B cell (primary cell): ENCODE data around the gene NAPSA. TPM values are rescaled to one million over a fixed set of nuclear protein-coding genes. Genes with fewer than 3 reads are reported as not detected.
A peak's percentile ranks its signal among the peaks of the same experiment; 100 is the strongest.

Experiments
- ATAC-seq: fragments of 200-7000 bp; cut with Tn5 transposase; one replicate; pipeline ENCODE4 v1.10.0; 2021; ENCODE audit warnings: low read depth, mild to moderate bottlenecking, moderate number of reproducible peaks, moderate library complexity
- CTCF ChIA-PET: fragments of 350-600 bp; sonication (Branson Sonifier 250); formaldehyde crosslinking; loops from one replicate; lab custom pipeline; 2021; ENCODE audit warnings: antibody characterized with exemption, inconsistent platforms; lab: Charles Lee
- POLR2A ChIA-PET: fragments of 350-600 bp; sonication (Branson Sonifier 250); formaldehyde crosslinking; loops from one replicate; lab custom pipeline; 2021; ENCODE audit warnings: antibody characterized with exemption; lab: Charles Lee
- DNase-seq: peaks from one replicate; pipeline ENCODE4 v3.0.0; 2013
- H2AFZ ChIP-seq: 2 replicates; pipeline ENCODE4 v1.6.1; 2012; ENCODE audit warnings: mild to moderate bottlenecking, low read depth, low read length; ENCODE audit not compliant: insufficient read depth, poor library complexity, severe bottlenecking
- H3K27ac ChIP-seq, 2 donors: 1 replicate in 1 of 2; 2 replicates in 1 of 2; pipeline ENCODE4 v1.5.1; 2012 to 2013; ENCODE audit warnings: low read length in 2 of 2, mild to moderate bottlenecking in 2 of 2, moderate library complexity in 1 of 2
- H3K27me3 ChIP-seq, 4 experiments: fragments of 200-600 bp in 1 of 4; sonication (generic) in 1 of 4; replicated peaks in 1 of 4; 1 replicate in 2 of 4; 2 replicates in 2 of 4; pipeline versions ENCODE4 v1.6.1 to v1.7.0; 2013 to 2016; ENCODE audit warnings: low read length in 3 of 4, mild to moderate bottlenecking in 2 of 4, mixed read lengths in 1 of 4, moderate library complexity in 1 of 4; ENCODE audit not compliant: insufficient read depth in 4 of 4, control insufficient read depth in 3 of 4; ENCODE audit errors: control extremely low read depth in 1 of 4
- H3K36me3 ChIP-seq, 2 experiments: replicated peaks in 1 of 2; 1 replicate in 1 of 2; 2 replicates in 1 of 2; pipeline versions ENCODE4 v1.6.1 to v1.7.1; 2013; ENCODE audit warnings: low read length in 1 of 2; ENCODE audit not compliant: insufficient read depth in 2 of 2, control insufficient read depth in 1 of 2; ENCODE audit errors: control extremely low read depth in 1 of 2, extremely low read depth in 1 of 2
- H3K4me1 ChIP-seq, 2 donors: fragments of 200-600 bp in 1 of 2; sonication (generic) in 1 of 2; 1 replicate in 1 of 2; 2 replicates in 1 of 2; pipeline versions ENCODE4 v1.5.1 to v1.6.1; 2013 to 2017; ENCODE audit warnings: low read length in 2 of 2; ENCODE audit not compliant: control insufficient read depth in 2 of 2, insufficient read depth in 2 of 2
- H3K4me2 ChIP-seq: replicated peaks from 2 replicates; pipeline ENCODE3; 2012; ENCODE audit warnings: mild to moderate bottlenecking, low read depth, low read length; ENCODE audit not compliant: poor library complexity, severe bottlenecking
- H3K4me3 ChIP-seq, 5 experiments: fragments of 200-600 bp in 1 of 5; sonication (generic) in 1 of 5; 1 replicate in 3 of 5; 2 replicates in 2 of 5; pipeline versions ENCODE4 v1.5.1 to v1.7.0; 2011 to 2016; ENCODE audit warnings: low read length in 4 of 5, mild to moderate bottlenecking in 4 of 5, low read depth in 2 of 5, control low read depth in 1 of 5, moderate library complexity in 1 of 5; ENCODE audit not compliant: insufficient read depth in 1 of 5; ENCODE audit errors: control extremely low read depth in 1 of 5, extremely low read depth in 1 of 5
- H3K79me2 ChIP-seq: fragments of 200-600 bp; sonication (generic); one replicate; pipeline ENCODE4 v1.6.0; 2016; ENCODE audit warnings: low read length; ENCODE audit not compliant: control insufficient read depth, insufficient read depth
- H3K9ac ChIP-seq: fragments of 200-600 bp; sonication (generic); 2 replicates; pipeline ENCODE4 v1.6.1; 2017; ENCODE audit warnings: mild to moderate bottlenecking, low read length, moderate library complexity
- H3K9me3 ChIP-seq, 3 donors: one replicate each; pipeline versions ENCODE4 v1.6.1 to v1.7.1; 2013; ENCODE audit warnings: low read length in 2 of 3; ENCODE audit not compliant: control insufficient read depth in 2 of 3, insufficient read depth in 1 of 3; ENCODE audit errors: control extremely low read depth in 1 of 3
- H4K20me1 ChIP-seq: 2 replicates; pipeline ENCODE4 v1.6.0; 2012; ENCODE audit warnings: mild to moderate bottlenecking, low read length; ENCODE audit not compliant: insufficient read depth, control insufficient read depth, poor library complexity, severe bottlenecking
- H3K27ac Mint-ChIP-seq: one replicate; pipeline ENCODE4 v1.8.0; 2021; ENCODE audit warnings: mixed read lengths
- H3K27me3 Mint-ChIP-seq: one replicate; pipeline ENCODE4 v1.8.0; 2021; ENCODE audit warnings: mixed read lengths
- H3K4me1 Mint-ChIP-seq: one replicate; pipeline ENCODE4 v1.8.0; 2021; ENCODE audit warnings: mixed read lengths
- H3K4me3 Mint-ChIP-seq: one replicate; pipeline ENCODE4 v1.8.0; 2021; ENCODE audit warnings: mixed read lengths
- H3K9me3 Mint-ChIP-seq: one replicate; pipeline ENCODE4 v1.8.0; 2022; ENCODE audit warnings: mixed read lengths; ENCODE audit not compliant: insufficient read depth
- EZH2 ChIP-seq: IDR thresholded peaks from 2 replicates; pipeline ENCODE4 v1.6.1; 2012; ENCODE audit warnings: borderline replicate concordance, low read depth, mild to moderate bottlenecking, moderate library complexity, low read length; ENCODE audit not compliant: insufficient read depth, poor library complexity, severe bottlenecking
- WGBS: methylation state at CpG from one replicate; pipeline ENCODE4 v1.1.5; 2013; ENCODE audit warnings: missing lambda C conversion rate; ENCODE audit not compliant: insufficient coverage; 5-methylcytosine and 5-hydroxymethylcytosine counted together
- intact Hi-C: fragments of 100-400 bp; cut with micrococcal nuclease; formaldehyde crosslinking; loops from one replicate; pipeline ENCODE4 v1.10.0; 2022
- polyA plus RNA-seq: library from polyadenylated mRNA; depleted of rRNA; stranded (reverse); fragments of >200 nt; gene quantifications from 2 replicates; pipeline ENCODE4 v1.2.3, GENCODE V29; 2012
- total RNA-seq, 2 donors: library from RNA; stranded (reverse); fragments of 120-200 nt in 1 of 2; gene quantifications; 1 replicate in 1 of 2; 2 replicates in 1 of 2; pipeline versions ENCODE4 v1.2.3 to v1.2.4, GENCODE V29; 2013 to 2022
- TF ChIP-seq, protein P1 (sequence below): fragments of 200-600 bp; IDR thresholded peaks from one replicate; pipeline ENCODE4 v1.8.0; 2022; ENCODE audit warnings: antibody characterized with exemption, mild to moderate bottlenecking

The NAPSA gene
- total and polyA plus RNA-seq, 2 donors (not counting 1 experiment from before 2014, with no cell fraction given) = 4.0 to 4.7 TPM

DNA sequence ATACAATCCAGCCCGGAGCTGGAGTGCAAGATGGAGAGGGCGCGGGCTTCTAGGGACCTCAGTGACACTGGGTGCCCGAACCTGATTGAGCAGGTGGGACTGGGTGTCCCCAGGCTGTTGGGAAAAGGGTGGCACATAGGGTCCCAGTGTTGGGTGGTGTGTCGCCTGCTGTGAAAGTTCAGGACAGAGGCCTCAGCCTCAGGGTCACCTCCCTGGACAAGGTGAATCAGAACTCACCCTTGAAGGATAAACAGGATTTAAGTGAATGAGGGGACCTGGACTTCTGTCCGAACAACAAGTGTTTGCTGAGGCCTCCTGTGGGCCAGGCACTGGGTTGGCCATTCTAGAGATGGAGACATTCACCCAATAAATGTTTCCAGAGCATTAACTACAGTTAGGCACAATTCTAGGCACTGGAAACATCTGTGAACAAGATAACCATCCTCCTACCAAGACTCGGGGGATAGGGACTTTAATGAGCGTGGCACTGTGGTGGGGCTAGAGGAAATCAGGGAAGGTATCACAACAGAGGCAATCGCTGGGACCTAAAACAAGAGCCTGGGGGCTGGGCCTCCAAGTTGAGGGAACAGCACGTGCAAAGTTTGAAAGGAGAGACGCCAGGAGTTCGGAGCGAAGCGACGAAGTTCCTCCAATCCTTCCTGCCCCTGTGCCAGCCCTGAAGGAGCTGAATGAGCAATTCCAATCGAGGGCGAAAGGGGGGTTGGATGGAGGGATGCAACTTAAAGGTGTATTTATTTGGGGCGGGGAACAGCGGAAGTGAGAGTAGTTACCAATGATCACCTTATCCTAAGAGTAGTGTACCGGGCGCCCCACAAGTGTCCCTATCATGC is 17.8 kb upstream of the NAPSA start:
- CTCF ChIA-PET = interaction anchor here (0.7 to 3.9 kb wide), 9 partner anchors 8 to 400 kb away, joined by 3 to 22 read pairs (median 4); partner anchors contain the start of gene JOSD2
- peaks cover 36% of the 10 kb centered on the region for H4K20me1 ChIP-seq
- DNase-seq (peak; percentile 51), ATAC-seq (peak; percentile 4)
- peaks cover 35% of the 10 kb centered on the region for H3K79me2 ChIP-seq
- H3K36me3 ChIP-seq = peaks cover 1 to 53% of the 10 kb centered on the region in 2 experiments
- Mint-ChIP-seq H3K4me3 (peak overlapping the region; percentile 94), H3K4me1 (peaks cover 31% of the 10 kb centered on the region), H3K27ac (peak overlapping the region; percentile 92), H3K27me3 (no peaks in the 10 kb centered on the region), H3K9me3 (no peaks in the 10 kb centered on the region)
- WGBS = 66% methylated on average over 13 of the region's 21 CpGs
- H3K4me1 ChIP-seq = peaks cover 12 to 18% of the 10 kb centered on the region in 2 donors
- peak overlapping the region; percentile 8 to 92 (median 59) for H3K4me3 ChIP-seq
- H3K27ac ChIP-seq = peak overlapping the region; percentile 64 to 73
- H2AFZ ChIP-seq = no peak overlapping the region
- no peaks in the 10 kb centered on the region for H3K27me3 ChIP-seq
- POLR2A ChIA-PET = interaction anchor here (0.9 to 2.5 kb wide), 7 partner anchors 32 to 128 kb away, joined by 3 to 15 read pairs (median 5); partner anchors contain the start of genes JOSD2, KCNC3 and SPIB
- intact Hi-C loops = no loop called here
- H3K9me3 ChIP-seq = no peaks in the 10 kb centered on the region
- peak overlapping the region; percentile 97 for H3K4me2 ChIP-seq
- no peak for TF ChIP-seq EZH2
- TF ChIP-seq, protein P1, sequence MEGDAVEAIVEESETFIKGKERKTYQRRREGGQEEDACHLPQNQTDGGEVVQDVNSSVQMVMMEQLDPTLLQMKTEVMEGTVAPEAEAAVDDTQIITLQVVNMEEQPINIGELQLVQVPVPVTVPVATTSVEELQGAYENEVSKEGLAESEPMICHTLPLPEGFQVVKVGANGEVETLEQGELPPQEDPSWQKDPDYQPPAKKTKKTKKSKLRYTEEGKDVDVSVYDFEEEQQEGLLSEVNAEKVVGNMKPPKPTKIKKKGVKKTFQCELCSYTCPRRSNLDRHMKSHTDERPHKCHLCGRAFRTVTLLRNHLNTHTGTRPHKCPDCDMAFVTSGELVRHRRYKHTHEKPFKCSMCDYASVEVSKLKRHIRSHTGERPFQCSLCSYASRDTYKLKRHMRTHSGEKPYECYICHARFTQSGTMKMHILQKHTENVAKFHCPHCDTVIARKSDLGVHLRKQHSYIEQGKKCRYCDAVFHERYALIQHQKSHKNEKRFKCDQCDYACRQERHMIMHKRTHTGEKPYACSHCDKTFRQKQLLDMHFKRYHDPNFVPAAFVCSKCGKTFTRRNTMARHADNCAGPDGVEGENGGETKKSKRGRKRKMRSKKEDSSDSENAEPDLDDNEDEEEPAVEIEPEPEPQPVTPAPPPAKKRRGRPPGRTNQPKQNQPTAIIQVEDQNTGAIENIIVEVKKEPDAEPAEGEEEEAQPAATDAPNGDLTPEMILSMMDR = no peak
- H3K9ac ChIP-seq = peak overlapping the region; percentile 80
